ENCODE data around the gene YAE1.

GRCh38 chr7:39605087-39605486 lies 38.9 kb downstream of the YAE1 start:
- no peak for TF ChIP-seq POLR2A (IDR thresholded peaks at IDR 0.05)
- TF ChIP-seq CTCF (IDR thresholded peaks at IDR 0.05), result no peak

Measured in transverse colon (tissue), 3 donors.